ENCODE data around the gene PLSCR4. TPM values are rescaled to one million over a fixed set of nuclear protein-coding genes. Genes with fewer than 3 reads are reported as not detected.

Gene PLSCR4
- total and polyA plus RNA-seq, 9 donors: 30.7 to 78.4 (median 50.9) TPM

- TF ChIP-seq POLR2A (IDR thresholded peaks at IDR 0.05) (no peak), CTCF (IDR thresholded peaks at IDR 0.05) (no peak), EP300 (IDR thresholded peaks at IDR 0.05) (no peak)
- Histone ChIP-seq H3K27ac (no peak overlapping the region), H3K36me3 (no peaks in the 10 kb centered on the region), H3K4me3 (no peak overlapping the region), H3K9me3 (no peaks in the 10 kb centered on the region), H3K4me1 (ENCODE audit: insufficient read depth) (no peaks in the 10 kb centered on the region), H3K27me3 (no peaks in the 10 kb centered on the region)
- 73 to 78% (median 77%) methylated on average over 3 of the region's 3 CpGs for WGBS, 3 donors
- no peak for DNase-seq
- intact Hi-C loops (cut with DNase I): no loop called here
These were observed 55.9 kb downstream of the PLSCR4 start for GRCh38 chr3:146195030-146195429.

GRCh38 chr3:146191051-146191450 lies 59.9 kb downstream of the PLSCR4 start:
- H3K9me3 ChIP-seq: no peaks in the 10 kb centered on the region
- H3K27ac ChIP-seq: no peak overlapping the region
- H3K27me3 ChIP-seq: no peaks in the 10 kb centered on the region
- no peak for DNase-seq
- intact Hi-C loops (cut with DNase I): loop anchor here in 1 of 4 donors (5.0 kb wide), 1 partner anchor 129 kb away; no protein-coding TSS in a partner anchor
- no peaks in the 10 kb centered on the region for H3K36me3 ChIP-seq
- no peak overlapping the region for H3K4me3 ChIP-seq
- WGBS, 3 donors: 83 to 95% (median 94%) methylated on average over 1 of the region's 1 CpG
- no peaks in the 10 kb centered on the region for H3K4me1 ChIP-seq (ENCODE audit: insufficient read depth)
- TF ChIP-seq POLR2A (IDR thresholded peaks at IDR 0.05) (no peak), EP300 (IDR thresholded peaks at IDR 0.05) (no peak), CTCF (IDR thresholded peaks at IDR 0.05) (no peak)

- no peaks in the 10 kb centered on the region for H3K27me3 ChIP-seq
- H3K9me3 ChIP-seq: no peaks in the 10 kb centered on the region
- intact Hi-C loops (cut with DNase I): loop anchor here in 2 of 4 donors (5.0 kb wide), 2 partner anchors 122 to 127 kb away; no protein-coding TSS in a partner anchor
- no peak overlapping the region for H3K4me3 ChIP-seq
- no peak overlapping the region for H3K27ac ChIP-seq
- H3K36me3 ChIP-seq: no peaks in the 10 kb centered on the region
- DNase-seq: peak in 2 of 5 donors; percentile 18 to 22
- peak; percentile 38 to 76 (median 61) for TF ChIP-seq CTCF (IDR thresholded peaks at IDR 0.05)
- TF ChIP-seq POLR2A (IDR thresholded peaks at IDR 0.05): no peak
- no peaks in the 10 kb centered on the region for H3K4me1 ChIP-seq (ENCODE audit: insufficient read depth)
- 14 to 16% (median 16%) methylated on average over 6 of the region's 6 CpGs for WGBS, 3 donors
These were observed 61.3 kb downstream of the PLSCR4 start for GRCh38 chr3:146189519-146190173.

- H3K27ac ChIP-seq: no peak overlapping the region
- no peak overlapping the region for H3K4me3 ChIP-seq
- 24 to 55% (median 31%) methylated on average over 2 of the region's 2 CpGs for WGBS, 3 donors
- H3K36me3 ChIP-seq: no peaks in the 10 kb centered on the region
- no peaks in the 10 kb centered on the region for H3K9me3 ChIP-seq
- intact Hi-C loops (cut with DNase I): loop anchor here in 1 of 4 donors (5.0 kb wide), 1 partner anchor 120 kb away; no protein-coding TSS in a partner anchor
- H3K4me1 ChIP-seq (ENCODE audit: insufficient read depth): no peaks in the 10 kb centered on the region
- H3K27me3 ChIP-seq: no peaks in the 10 kb centered on the region
- no peak for TF ChIP-seq POLR2A (IDR thresholded peaks at IDR 0.05)
- peak in 2 of 3 donors; percentile 59 to 61 for TF ChIP-seq CTCF (IDR thresholded peaks at IDR 0.05)
- peak in 1 of 5 donors; percentile 34 for DNase-seq
These were observed 63.5 kb downstream of the PLSCR4 start for GRCh38 chr3:146187334-146187950.
